Stimulated activated naive CD4-positive, alpha-beta T cell (primary cell): Measurements from ENCODE around the gene TICAM1.

ENCODE experiments used
- DNase-seq, 6 experiments: peaks; one replicate each; lab custom pipeline; 2025; lab: John Stamatoyannopoulos, UW

Gene TICAM1

DNA sequence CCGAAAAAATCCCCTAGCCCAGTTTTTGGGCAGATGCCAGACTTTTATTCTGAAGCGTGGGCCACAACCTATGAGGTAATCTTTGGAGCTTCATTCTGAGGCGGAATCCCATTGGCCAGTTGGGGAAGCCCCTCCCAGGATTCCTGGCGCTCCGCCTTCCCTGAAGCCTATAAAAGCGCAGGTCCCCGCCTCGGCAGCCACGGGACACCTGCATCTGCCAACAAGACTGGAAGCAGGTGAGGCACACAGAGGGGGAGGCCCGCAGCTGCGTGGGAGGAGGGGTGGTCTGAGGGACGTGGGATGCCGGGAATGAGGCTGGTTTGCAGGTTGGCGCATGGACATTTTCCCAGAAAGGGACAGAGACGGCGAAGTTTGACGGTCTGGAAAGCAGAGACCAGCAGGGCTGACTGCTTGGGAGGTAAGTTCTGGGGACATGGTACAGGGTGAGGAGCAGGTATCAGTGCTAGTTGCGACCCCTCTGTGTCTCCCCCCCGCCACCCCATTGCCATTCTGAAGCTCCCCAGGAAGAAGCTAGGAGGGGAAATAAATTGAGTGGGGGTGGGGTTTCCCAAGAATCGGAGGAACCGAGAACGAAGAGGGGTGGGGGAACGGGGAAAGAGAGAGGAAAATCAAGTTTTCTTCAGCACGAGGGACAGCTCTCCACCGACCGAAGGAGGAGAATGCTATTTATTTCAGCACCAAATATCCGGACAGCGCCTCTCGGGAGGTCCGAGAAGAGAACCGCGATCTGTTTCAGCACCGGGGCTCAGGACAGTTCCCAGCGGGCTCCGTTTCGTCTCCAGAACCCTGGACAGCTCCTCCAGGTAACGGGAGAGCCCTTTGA is 62.4 kb downstream of the TICAM1 start:
- peak; percentile 65 to 86 (median 80) for DNase-seq
